SW 1271 (cell line): Measurements from ENCODE around the gene ASB16.
"Not testable (repeated sequence)": the region's sequence is repeated elsewhere in the genome, so short reads cannot be mapped to it uniquely, and the experiment has no call there.

Experiments used
- DNase-seq, 2 experiments: peaks; one replicate each; lab custom pipeline; 2025; lab: John Stamatoyannopoulos, UW

ASB16 gene, protein sequence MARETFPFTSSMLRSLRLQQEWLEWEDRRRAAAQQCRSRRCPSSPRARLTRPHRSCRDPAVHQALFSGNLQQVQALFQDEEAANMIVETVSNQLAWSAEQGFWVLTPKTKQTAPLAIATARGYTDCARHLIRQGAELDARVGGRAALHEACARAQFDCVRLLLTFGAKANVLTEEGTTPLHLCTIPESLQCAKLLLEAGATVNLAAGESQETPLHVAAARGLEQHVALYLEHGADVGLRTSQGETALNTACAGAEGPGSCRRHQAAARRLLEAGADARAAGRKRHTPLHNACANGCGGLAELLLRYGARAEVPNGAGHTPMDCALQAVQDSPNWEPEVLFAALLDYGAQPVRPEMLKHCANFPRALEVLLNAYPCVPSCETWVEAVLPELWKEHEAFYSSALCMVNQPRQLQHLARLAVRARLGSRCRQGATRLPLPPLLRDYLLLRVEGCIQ

DNA sequence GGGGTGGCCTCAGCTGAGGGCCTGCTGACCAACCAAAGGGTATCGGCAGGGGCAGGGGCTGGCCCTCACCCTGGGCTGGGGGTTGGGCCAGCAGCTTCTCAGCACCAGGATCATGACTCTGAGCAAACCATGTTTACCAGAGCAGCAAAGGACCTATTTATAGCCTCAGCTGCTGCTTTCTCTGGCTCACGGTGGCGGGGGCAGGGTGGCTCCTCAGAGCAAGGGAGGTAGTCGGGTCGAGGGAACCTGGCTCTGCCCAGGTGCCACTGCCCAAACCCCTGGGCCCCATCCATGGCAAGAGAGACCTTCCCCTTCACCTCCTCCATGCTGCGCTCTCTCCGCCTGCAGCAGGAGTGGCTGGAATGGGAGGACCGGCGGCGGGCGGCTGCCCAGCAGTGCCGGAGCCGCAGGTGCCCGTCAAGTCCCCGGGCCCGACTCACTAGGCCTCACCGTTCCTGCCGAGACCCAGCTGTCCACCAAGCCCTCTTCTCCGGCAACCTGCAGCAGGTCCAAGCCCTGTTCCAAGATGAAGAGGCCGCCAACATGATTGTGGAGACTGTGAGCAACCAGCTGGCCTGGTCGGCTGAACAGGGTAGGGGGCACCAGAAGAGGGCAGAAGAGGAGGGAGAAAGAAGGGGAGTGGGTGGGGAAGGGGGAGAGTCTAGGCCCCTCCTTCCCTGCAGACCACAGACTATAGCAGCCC lies at the start of gene ASB16:
ASB16 (plus strand) TSS at position 206 of the 703 bp plus-strand sequence; CDS start at position 292, 86 bp downstream.
- no peak for DNase-seq

DNA sequence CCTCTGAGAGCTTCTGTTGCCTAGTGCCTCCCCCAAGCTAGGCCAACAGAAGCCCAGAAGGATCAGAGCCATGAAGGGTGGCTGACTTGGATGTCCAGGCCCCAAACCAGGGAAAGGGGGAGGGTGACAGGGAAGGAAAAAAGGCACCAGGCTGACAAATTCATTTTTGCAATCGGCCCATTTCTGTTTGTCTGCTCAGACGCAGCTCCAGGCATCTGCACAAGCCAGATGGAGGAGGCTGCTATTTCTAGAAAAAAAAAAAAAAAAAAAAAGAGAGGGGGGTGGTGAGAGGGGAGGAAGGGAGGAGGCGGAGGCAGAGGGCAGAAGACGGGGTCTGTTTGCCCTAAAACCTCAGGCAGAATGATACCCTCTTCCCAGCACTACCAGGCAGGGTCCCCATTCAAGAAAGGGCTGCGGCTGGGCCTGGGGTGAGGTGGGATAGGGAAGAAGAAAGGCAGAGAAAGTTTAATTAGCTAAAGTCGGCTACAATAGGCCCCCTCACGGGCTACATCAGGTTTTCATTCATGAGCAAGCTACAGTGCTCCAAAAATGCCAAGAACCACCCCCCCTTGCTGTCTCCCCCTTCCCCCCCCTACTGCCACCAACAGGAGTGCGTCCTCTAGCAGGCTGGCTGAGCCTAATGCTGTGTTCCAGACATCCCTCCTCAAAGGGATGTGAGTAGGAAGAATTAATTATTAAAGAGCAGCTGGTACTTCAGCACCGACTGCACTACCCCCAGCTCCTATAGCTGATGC lies 49.5 kb upstream of the ASB16 start:
- DNase-seq, result no peak

DNA sequence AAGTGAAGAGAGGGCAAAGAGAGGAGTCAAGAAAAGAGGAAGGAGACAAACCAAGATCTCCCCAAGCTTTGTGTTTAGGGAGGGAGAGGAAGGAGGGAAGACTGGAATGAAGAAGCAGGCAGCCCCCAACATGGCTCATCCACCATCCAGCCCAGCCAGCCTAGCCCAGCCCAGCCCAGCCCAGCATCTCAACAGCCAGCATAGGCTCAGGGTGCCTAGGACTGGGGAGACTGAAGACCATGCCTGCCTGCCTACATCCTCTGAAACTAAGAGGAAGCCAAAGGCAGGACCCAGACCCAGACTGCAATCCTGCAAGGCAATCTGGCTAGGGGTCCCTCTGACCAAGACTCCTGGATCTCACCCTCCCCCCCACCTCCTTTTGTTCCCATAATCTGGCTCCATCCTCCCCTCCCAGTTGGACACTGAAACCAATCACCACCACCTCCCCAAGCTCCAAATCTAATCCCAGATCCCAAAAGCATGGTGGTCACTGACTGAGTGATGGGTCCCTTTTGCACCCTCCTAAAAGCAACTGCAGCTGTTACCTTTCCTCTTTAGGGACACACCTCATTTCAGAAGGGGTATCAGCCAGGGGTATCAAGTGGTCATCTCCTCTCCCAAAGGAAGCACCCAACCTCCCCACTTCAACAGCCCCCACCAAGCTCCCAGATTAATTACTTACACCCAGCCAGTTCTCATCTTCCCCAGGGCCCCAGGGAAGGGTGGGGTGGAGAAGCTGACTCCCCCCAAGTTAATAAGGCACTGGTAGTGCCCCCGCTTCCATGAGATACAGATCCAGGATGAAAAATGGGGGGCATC lies 48.3 kb upstream of the ASB16 start:
- DNase-seq, result no peak

DNA sequence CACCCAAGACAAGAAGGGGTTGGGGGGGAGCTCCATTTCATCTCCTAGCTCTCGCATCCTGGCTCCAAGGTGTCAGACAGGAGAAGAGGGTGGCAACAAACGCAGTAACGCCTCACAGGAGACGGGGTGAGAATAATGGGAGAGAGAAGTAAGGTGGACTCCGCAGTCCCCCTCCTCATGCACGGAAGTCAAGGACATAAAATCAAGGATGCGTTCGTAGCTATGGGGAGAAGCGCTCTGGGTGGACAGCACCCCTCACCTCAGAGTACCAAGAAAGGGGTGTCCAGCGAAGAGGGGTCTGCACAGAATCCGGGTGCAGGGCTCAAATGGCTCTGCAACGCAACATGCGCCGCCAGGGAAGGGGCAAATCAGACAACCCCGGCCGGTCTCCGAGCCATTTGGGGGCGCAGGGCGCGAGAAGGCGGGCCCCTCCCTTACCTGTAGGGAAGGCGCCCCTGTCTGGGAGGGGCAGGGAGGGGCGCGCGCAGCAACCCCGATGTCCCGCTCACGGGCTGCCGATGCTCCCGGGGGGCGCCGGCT lies 47.6 kb upstream of the ASB16 start:
- no peak for DNase-seq

DNA sequence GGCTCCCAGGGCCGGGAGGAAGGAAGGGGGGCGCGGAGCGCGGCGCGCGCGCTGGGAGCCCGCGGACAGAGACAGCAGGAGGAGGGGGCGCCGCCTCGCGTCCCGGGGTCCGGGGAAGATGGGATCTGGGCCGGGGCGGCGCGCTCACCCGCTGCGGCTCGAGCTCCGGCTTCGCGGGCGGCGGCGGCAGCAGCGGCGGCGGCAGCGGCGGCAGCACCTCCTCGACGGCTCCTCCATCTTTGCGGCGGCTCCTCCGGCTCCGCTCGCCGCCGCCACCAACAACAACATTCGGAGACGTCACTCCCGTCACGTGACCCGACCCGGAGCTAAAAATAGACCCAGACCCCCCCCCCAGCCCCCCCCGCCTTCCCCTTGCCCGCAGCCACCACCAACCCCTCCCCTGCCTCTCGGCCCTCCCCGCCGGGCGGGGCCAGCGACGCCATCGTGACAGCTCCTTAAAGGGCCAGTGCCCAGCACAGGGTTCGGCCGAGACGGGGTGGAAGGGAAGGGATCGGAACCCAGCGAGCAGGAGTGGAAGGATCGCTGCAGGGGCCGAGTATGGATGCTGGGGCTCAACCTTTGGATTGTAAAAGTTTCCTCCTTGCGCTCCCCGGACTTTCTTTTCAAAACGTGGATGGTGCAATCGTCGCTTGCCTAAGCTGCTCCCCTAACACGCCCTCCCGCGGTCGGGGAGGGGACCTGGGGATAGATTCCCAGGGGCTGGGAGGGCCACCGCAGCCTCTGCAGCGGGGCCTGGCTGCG lies 47.0 kb upstream of the ASB16 start, which contains the start of gene HDAC5:
HDAC5 (minus strand) TSS at position 286 of the 762 bp plus-strand sequence. CDS start 6,126 bp downstream, outside the sequence.
- DNase-seq, result peak; percentile 70 to 92

DNA sequence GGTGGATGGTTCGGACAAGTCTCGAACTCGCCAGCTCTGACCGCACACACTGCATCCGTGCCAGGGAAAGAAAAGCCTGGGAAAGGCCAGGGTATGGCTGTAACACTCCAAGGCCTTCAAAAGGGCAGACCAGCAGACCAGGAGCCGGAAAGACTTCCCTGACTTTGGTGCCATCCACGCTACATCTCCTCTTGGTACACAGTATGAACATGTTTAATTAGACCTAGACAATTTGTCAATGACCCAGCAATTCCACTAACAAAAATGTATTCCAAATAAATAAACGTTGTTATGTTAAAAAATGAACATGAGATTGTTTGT lies 46.4 kb upstream of the ASB16 start:
- DNase-seq, result no peak

DNA sequence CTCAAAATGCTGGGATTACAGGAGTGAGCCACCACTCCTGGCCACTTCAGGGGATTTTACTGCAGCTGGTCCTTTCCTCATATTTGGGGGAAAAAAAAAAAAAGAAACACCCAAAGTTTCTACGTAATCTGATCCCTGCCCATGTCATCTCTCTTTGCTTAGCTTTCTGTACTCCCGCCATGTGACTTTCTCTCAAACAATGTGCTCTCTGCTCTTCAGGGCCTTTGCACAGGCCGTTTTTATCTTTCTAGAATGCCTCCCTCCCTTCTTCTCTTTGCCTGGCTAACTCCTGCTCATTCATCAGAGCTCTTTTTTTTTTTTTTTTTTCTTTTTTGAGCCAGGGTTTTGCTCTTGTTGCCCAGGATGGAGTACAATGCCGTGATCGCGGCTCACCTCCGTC lies 42.1 kb upstream of the ASB16 start:
- no peak for DNase-seq

DNA sequence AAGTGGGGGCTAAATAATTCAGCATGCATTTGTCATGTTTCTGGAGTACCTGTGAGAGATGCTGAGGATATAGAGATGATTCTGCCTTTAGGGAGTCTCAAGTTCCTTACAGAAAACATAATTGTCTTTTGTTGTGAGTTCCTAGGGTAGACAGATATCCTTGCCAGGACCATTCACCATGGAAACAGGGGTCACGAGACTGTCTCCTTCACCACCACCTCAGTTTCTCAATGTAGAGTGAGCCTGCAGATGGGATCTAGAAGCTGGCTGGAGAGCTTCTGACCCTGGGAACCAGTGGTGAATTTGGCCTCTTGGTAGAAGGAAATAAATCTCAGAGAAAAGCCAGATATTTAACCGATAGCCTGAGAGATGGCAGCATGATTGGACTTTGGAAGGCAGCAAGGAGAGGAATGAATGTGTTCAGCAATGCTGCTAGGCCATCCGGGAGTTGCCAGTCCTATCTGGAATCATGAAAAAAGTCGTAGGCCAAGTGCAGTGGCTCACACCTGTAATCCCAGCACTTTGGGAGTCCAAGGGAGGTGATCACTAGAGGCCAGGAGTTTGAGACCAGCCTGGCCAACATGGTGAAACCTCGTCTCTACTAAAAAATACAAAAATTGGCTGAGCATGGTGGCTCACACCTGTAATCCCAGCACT lies 39.7 kb upstream of the ASB16 start:
- DNase-seq, result no peak

DNA sequence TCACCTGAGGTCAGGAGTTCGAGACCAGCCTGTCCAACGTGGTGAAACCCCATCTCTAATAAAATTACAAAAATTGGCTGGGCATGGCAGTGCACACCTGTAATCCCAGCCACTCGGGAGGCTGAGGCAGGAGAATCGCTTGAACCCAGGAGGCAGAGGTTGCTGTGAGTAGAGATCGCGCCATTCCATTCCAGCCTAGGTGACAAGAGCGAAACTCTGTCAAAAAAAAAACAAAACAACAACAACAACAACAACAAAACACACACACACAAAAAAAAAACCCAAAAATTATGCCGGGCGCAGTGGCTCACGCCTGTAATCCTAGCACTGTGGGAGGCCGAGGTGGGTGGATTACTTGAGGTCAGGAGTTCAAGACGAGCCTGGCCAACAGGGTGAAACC lies 39.1 kb upstream of the ASB16 start:
- not testable (repeated sequence) for DNase-seq

DNA sequence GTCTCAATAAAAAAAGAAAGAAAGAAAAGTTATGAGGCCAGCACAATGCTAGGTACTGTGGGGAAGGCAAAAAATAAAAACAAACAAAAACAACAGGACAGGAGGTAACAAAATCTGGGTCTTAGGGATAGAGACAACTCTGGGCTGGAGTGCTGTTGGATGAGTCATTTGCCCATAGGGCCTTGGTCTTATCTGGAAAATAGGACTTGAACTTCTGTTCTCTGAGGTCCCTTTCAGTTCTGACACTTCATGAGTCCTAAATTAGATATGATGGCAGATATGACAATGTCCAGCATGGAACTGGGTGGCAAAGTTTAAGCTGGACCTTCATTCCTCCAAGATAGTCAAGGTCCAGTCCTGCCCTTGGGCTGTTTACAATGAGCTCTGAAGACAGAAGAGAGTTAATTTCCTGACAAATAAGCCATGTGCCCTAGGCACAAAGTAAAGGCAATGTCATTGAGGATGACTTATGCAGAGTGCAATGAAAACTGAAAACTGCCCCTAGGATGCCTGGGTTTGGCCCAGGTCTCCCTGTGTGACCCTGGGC lies 38.2 kb upstream of the ASB16 start:
- peak in 1 of 2 experiments; percentile 10 for DNase-seq

DNA sequence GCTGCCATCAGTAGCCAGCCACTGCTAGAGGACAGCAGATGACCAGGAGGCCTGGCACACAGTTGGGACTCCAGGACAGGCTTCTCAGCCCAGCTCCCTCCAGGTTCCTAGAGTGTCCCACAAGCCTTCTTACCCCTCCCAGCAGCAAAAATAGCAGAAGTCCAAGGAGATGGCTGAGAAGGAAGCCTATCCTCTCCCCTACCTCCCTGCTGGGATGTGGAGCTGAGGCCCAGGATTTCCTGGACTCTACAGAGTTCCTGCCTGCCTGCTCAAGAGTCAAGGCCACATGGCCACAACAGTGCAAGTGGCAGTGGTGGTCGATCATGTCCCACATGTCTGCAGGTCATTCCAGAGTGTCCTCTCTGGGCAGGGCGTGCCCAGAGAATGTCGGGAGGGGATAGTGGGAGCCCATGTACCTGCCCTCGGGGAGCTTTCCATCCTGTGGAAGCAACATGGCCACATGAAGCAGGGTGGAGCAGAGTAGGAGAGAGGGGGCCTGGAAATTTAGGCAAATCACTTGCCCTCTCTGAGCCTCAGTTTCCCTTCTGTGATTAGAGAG lies 36.5 kb upstream of the ASB16 start:
- no peak for DNase-seq

DNA sequence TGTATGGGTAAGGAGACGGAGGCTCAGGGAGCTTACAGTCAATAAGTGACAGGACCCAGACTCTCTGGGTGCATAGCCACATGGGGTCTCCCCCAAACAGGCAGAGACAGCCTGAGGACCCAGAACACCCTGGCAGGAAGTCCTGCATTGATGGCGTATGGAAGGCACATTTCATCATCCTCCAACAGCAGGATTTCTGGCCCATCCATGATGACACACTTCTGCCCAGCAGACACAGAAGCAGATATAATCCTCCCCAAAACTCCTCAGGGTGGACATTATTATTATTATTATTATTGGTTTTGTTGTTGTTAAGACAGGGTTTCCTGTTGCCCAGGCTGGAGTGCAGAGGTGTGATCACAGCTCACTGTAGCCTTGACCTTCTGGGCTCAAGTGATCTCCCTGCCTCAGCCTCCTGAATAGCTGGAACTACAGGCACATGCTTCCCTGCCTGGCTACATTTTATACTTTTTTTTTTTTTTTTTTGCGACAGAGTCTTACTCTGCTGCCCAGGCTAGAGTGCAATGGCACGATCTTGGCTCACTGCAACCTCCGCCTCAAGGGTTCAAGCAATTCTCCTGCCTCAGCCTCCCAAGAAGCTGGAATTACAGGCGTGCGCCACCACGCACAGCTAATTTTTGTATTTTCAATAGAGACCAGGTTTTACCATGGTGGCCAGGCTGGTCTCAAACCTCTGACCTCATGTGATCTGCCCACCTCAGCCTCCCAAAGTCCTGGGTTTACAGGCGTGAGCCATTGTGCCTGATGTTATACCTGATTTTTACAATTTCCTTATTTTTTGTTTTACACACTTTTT lies 35.5 kb upstream of the ASB16 start:
- no peak for DNase-seq

DNA sequence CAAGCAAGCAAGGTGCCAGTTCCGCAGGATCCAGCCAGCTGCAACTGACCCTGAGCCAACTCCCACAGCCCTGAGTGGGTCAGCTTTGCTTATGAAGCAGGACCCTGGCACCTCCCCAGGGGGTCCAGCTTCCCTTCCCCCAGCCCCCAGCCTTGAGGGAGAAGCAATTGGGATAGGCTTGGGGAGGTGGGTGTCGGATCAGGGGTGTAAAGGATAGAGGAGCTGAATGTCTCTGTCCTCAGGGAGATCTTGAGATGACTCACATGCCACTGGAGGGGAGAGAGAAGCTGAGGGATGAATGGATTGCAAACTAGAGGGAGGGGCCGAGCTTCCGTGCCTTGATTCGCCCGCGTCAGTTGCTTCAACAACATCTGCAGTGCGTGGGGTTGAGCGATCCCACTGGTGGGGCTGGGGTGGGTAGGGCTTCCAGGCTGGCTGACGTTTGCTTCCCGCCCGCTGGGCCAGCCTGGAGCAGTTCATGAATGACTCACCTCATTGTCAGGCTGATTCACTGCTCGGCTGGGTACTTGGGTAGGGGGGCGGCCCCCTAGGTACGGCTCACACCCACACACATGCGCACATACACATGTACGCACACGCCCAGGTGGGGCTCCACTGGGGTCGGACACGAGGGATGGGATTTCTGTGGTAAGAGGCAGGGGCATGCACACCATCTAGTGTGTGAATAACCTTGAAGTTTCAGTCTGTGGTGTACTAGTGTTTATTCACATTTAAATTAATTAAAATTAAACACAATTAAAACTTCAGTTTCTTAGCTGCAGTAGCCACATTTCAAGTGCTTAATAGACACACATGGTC lies 32.4 kb upstream of the ASB16 start:
- DNase-seq, result peak; percentile 96 to 97

DNA sequence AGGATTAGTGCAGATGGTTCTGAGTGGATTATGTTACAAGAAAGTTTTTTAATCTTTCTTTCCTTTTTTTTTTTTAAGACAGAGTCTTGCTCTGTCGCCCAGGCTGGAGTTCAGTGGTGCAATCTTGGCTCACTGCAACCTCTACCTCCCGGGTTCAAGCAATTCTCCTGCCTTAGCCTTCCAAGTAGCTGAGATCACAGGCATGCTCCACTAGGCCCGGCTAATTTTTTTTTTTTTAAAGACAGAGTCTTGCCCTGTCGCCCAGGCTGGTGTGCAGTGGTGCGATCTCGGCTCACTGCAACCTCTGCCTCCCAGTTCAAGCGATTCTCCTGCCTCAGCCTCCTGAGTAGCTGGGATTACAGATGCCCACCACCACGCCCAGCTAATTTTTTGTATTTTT lies 26.6 kb upstream of the ASB16 start:
- DNase-seq, result not testable (repeated sequence)

DNA sequence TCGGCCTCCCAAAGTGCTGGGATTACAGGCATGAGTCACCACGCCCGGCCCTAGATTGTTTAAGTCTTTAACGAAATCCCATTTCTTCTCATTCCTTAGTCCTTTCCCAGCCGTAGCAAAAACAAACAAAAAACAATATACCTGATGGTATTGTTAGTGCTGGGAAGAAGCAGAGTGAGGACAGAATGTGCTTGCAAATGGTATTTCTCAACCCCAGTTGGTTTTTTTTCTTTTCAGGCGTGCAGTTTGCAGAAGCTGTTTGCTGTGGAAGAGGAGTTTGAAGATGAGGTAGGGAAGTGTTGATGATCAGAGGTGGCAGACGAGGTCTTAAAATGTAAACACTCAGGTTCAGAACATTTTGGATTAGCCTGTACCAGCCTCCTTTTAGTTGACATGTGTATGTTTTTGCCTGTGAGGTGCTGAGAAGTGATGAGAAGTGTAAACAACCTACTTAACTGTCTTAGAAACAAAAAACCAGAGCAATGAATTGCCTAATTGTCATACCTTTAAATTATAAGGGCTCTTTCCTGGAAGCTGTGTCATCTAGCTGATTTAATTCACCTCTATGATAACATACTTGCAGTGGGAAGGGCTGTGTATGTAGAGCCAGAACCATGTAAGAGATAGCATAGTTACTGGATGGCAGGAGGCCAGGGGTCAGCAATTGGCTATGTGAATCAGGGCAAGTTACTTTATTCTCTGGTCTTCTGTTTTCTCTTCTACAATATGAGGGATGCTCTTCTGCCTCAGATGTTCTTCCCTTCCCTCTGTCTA lies 25.4 kb upstream of the ASB16 start:
- DNase-seq, result no peak

DNA sequence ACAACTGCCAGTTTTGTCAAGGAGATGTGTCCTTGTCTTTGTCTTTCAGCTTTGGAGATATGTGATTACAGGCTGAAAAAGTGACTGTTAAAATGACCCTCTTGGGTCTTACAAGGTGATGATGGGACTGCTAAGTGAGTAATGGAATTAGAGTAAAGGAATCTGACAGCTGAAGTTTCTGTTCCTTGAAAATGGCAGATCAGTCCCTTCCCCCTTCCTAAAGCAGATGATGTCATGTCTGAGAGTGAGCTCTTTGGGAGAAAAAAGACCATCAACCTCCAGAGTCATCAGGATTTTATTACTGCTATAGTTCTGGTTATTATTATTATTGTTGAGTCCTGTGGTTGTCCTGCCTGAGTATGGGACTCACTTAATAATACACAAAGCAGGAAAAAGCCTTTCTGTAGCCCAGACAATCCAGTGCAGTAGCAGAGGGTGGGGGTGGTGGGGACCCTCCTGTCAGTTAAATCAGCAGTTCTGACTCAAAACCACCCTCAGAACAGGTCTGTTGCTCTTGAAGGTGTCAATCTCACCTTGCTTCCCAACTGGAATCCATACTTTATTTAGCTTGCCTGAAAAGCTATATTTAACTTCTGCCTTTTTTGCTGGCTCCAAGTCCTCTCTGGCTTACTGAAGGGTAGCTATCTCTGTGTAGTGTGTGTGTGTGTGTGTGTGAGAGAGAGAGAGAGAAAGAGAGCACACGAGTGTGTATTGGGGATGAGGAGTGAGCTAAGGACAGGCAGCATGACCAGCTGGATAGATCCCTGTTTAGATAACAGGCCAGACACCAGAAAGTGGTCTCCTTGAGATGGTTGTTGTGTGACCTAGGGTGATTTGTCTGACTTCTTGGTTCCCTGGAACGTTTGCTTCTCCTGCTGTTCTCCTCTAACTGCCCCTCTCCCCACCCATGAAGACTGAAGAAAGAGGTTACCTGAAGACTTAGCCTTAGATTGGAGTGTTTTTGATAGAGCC lies 23.8 kb upstream of the ASB16 start:
- DNase-seq, result no peak
